Retina (tissue), 1 donor: Measurements from ENCODE around the gene TNS1.
"Not testable (repeated sequence)": the region's sequence is repeated elsewhere in the genome, so short reads cannot be mapped to it uniquely, and the experiment has no call there.

Experiments used
- DNase-seq: peaks from one replicate; pipeline ENCODE4 v3.0.0-alpha.2; 2016

The TNS1 gene

GRCh38 chr2:217790681-217791392 lies 212.0 kb downstream of the TNS1 start:
- no peak for DNase-seq

- DNase-seq = no peak
These were observed 212.6 kb downstream of the TNS1 start for GRCh38 chr2:217790195-217790594.

- DNase-seq = no peak
These were observed 213.0 kb downstream of the TNS1 start for GRCh38 chr2:217789736-217790181.

GRCh38 chr2:217789003-217789735 lies 213.6 kb downstream of the TNS1 start:
- DNase-seq = peak; percentile 91

GRCh38 chr2:217788669-217789002 lies 214.2 kb downstream of the TNS1 start:
- no peak for DNase-seq

GRCh38 chr2:217787160-217787877 lies 215.5 kb downstream of the TNS1 start:
- no peak for DNase-seq

GRCh38 chr2:217786560-217786959 lies 216.2 kb downstream of the TNS1 start:
- not testable (repeated sequence) for DNase-seq

GRCh38 chr2:217785544-217786045 lies 217.2 kb downstream of the TNS1 start:
- peak; percentile 94 for DNase-seq

GRCh38 chr2:217784996-217785543 lies 217.7 kb downstream of the TNS1 start:
- no peak for DNase-seq

- DNase-seq = no peak
These were observed 219.6 kb downstream of the TNS1 start for GRCh38 chr2:217783243-217783642.

- DNase-seq = no peak
These were observed 224.9 kb downstream of the TNS1 start for GRCh38 chr2:217777906-217778305.

GRCh38 chr2:217776631-217777030 lies 226.2 kb downstream of the TNS1 start:
- DNase-seq = no peak

- DNase-seq = no peak
These were observed 226.8 kb downstream of the TNS1 start for GRCh38 chr2:217775920-217776503.

GRCh38 chr2:217774232-217774631 lies 228.6 kb downstream of the TNS1 start:
- no peak for DNase-seq

GRCh38 chr2:217773539-217773938 lies 229.3 kb downstream of the TNS1 start:
- no peak for DNase-seq

GRCh38 chr2:217766356-217766755 lies 236.4 kb downstream of the TNS1 start:
- DNase-seq = no peak

GRCh38 chr2:217761645-217762277 lies 241.0 kb downstream of the TNS1 start:
- DNase-seq = no peak

GRCh38 chr2:217759991-217760390 lies 242.8 kb downstream of the TNS1 start:
- DNase-seq = no peak

GRCh38 chr2:217757108-217757463 lies 245.7 kb downstream of the TNS1 start:
- no peak for DNase-seq

- DNase-seq = peak; percentile 91
These were observed 246.3 kb downstream of the TNS1 start for GRCh38 chr2:217756375-217757107.

- DNase-seq = no peak
These were observed 247.6 kb downstream of the TNS1 start for GRCh38 chr2:217755027-217755745.
